Measurements from ENCODE around the gene PCDH19. TPM values are rescaled to one million over a fixed set of nuclear protein-coding genes. Genes with fewer than 3 reads are reported as not detected.

PCDH19 gene
- total and polyA plus RNA-seq, 2 donors (not counting 1 experiment from before 2014, with no cell fraction given) = under 0.01 to 0.05 TPM

DNA sequence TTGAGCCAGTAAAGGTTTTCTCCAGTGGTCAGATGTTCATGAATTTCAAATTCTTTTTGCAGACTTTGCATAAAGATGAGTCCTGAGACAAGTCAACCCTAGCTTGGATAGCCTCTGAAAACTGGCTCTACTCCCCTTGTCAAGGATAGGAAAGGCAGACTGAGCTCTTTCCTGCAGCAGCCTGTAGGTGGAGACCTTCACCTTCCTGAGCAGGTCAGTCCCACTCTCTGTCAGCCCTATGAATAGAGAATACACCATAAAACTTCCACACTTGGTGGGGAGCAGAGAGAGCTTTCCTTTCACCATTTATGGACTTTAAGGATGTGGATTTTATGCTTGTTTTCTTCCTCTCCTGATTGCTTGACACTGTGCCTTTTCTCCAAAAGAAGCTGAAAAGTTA is 41.9 kb downstream of the PCDH19 start:
- TF ChIP-seq EZH2 (IDR thresholded peaks at IDR 0.05; ENCODE audit: low read length, missing control alignments) = no peak
- TF ChIP-seq, protein P1, sequence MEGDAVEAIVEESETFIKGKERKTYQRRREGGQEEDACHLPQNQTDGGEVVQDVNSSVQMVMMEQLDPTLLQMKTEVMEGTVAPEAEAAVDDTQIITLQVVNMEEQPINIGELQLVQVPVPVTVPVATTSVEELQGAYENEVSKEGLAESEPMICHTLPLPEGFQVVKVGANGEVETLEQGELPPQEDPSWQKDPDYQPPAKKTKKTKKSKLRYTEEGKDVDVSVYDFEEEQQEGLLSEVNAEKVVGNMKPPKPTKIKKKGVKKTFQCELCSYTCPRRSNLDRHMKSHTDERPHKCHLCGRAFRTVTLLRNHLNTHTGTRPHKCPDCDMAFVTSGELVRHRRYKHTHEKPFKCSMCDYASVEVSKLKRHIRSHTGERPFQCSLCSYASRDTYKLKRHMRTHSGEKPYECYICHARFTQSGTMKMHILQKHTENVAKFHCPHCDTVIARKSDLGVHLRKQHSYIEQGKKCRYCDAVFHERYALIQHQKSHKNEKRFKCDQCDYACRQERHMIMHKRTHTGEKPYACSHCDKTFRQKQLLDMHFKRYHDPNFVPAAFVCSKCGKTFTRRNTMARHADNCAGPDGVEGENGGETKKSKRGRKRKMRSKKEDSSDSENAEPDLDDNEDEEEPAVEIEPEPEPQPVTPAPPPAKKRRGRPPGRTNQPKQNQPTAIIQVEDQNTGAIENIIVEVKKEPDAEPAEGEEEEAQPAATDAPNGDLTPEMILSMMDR (conservative IDR thresholded peaks at IDR 0.05 in 1 of 2, IDR thresholded peaks at IDR 0.05 in 1 of 2; ENCODE audit: low read depth in 1 of 2, low read length in 2 of 2) = no peak

DNA sequence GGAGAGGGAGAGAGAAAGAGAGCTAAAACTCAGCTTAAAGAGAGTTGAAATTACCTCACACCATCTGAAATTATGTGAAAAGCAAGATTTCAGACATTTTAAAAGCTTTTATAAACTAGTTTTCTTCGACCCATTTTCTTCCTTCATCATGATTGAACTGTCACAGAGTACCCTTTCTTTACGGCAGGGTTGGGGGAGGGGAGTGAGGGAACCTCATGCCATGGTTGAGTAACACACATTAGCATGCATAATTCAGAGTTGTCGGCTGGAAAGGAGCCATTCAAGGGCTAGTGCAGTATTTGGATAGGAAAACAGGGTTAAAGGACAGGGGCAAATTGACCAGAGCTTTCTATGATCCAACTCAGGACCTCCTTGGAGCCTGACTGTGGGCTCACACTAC is 46.2 kb downstream of the PCDH19 start:
- no peak overlapping the region for H3K4me3 ChIP-seq (replicated peaks in 1 of 4; ENCODE audit: control extremely low read depth in 1 of 4, insufficient read depth in 1 of 4, low read depth in 3 of 4, low read length in 4 of 4)
- DNase-seq (ENCODE audit: low read depth in 2 of 2) = no peak
- no peaks in the 10 kb centered on the region for H4K20me1 ChIP-seq (ENCODE audit: control insufficient read depth, extremely low read depth, insufficient read depth, low read length)
- no peaks in the 10 kb centered on the region for H3K36me3 ChIP-seq (ENCODE audit: control insufficient read depth, insufficient read depth, low read length)
- H3K9ac ChIP-seq (ENCODE audit: insufficient read depth, low read length) = no peak overlapping the region
- H3K4me2 ChIP-seq (ENCODE audit: extremely low read depth, insufficient read depth, low read length) = no peak overlapping the region
- H3K27me3 ChIP-seq (ENCODE audit: control insufficient read depth, insufficient read depth, low read length) = no peaks in the 10 kb centered on the region
- no peaks in the 10 kb centered on the region for H3K9me3 ChIP-seq (ENCODE audit: control insufficient read depth, insufficient read depth, low read depth, low read length)
- no peak overlapping the region for H2AFZ ChIP-seq (ENCODE audit: low read length)
- TF ChIP-seq, protein P1 (conservative IDR thresholded peaks at IDR 0.05 in 1 of 2, IDR thresholded peaks at IDR 0.05 in 1 of 2; ENCODE audit: low read depth in 1 of 2, low read length in 2 of 2) = no peak
- no peak for TF ChIP-seq EZH2 (IDR thresholded peaks at IDR 0.05; ENCODE audit: low read length, missing control alignments)
- no peaks in the 10 kb centered on the region for H3K79me2 ChIP-seq (ENCODE audit: control insufficient read depth, insufficient read depth, low read length)
- no peaks in the 10 kb centered on the region for H3K4me1 ChIP-seq (ENCODE audit: control insufficient read depth, extremely low read depth, insufficient read depth, low read length)
- no peak overlapping the region for H3K27ac ChIP-seq (ENCODE audit: insufficient read depth, low read length)

More for the DNA sequence above, 41.9 kb downstream of the PCDH19 start:
- H2AFZ ChIP-seq (ENCODE audit: low read length) = no peak overlapping the region
- H3K9ac ChIP-seq (ENCODE audit: insufficient read depth, low read length) = no peak overlapping the region
- DNase-seq (ENCODE audit: low read depth in 2 of 2) = peak in 1 of 2 donors; percentile 1
- H3K36me3 ChIP-seq (ENCODE audit: control insufficient read depth, insufficient read depth, low read length) = no peaks in the 10 kb centered on the region
- H3K4me2 ChIP-seq (ENCODE audit: extremely low read depth, insufficient read depth, low read length) = no peak overlapping the region
- H3K27me3 ChIP-seq (ENCODE audit: control insufficient read depth, insufficient read depth, low read length) = no peaks in the 10 kb centered on the region
- H3K4me3 ChIP-seq (replicated peaks in 1 of 4; ENCODE audit: control extremely low read depth in 1 of 4, insufficient read depth in 1 of 4, low read depth in 3 of 4, low read length in 4 of 4) = no peak overlapping the region
- H3K9me3 ChIP-seq (ENCODE audit: control insufficient read depth, insufficient read depth, low read depth, low read length) = no peaks in the 10 kb centered on the region
- H3K27ac ChIP-seq (ENCODE audit: insufficient read depth, low read length) = no peak overlapping the region
- H3K79me2 ChIP-seq (ENCODE audit: control insufficient read depth, insufficient read depth, low read length) = no peaks in the 10 kb centered on the region
- H3K4me1 ChIP-seq (ENCODE audit: control insufficient read depth, extremely low read depth, insufficient read depth, low read length) = no peaks in the 10 kb centered on the region
- H4K20me1 ChIP-seq (ENCODE audit: control insufficient read depth, extremely low read depth, insufficient read depth, low read length) = no peaks in the 10 kb centered on the region

DNA sequence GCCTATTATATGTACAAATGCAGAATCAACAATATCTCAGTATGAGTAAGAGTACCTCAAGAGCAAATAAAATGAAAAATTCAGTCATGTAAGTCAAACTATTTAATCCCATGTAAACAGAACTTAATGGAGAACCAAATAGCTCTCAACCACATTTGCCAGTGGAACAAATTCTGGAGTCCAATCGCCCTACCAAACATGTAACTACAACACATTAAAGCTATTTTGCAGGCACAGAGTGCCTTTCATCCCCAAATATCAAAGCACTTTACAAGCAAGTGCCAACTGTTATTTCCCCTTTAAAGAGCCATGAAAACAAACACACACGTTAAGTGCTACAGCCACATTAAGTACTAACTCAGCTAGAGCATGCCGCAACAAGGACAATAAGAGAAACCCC is 51.3 kb downstream of the PCDH19 start:
- H4K20me1 ChIP-seq (ENCODE audit: control insufficient read depth, extremely low read depth, insufficient read depth, low read length) = no peaks in the 10 kb centered on the region
- H3K27ac ChIP-seq (ENCODE audit: insufficient read depth, low read length) = no peak overlapping the region
- no peaks in the 10 kb centered on the region for H3K9me3 ChIP-seq (ENCODE audit: control insufficient read depth, insufficient read depth, low read depth, low read length)
- H3K36me3 ChIP-seq (ENCODE audit: control insufficient read depth, insufficient read depth, low read length) = no peaks in the 10 kb centered on the region
- no peak for TF ChIP-seq EZH2 (IDR thresholded peaks at IDR 0.05; ENCODE audit: low read length, missing control alignments)
- TF ChIP-seq, protein P1 (conservative IDR thresholded peaks at IDR 0.05 in 1 of 2, IDR thresholded peaks at IDR 0.05 in 1 of 2; ENCODE audit: low read depth in 1 of 2, low read length in 2 of 2) = no peak
- no peak overlapping the region for H3K4me2 ChIP-seq (ENCODE audit: extremely low read depth, insufficient read depth, low read length)
- H3K79me2 ChIP-seq (ENCODE audit: control insufficient read depth, insufficient read depth, low read length) = no peaks in the 10 kb centered on the region
- DNase-seq (ENCODE audit: low read depth in 2 of 2) = no peak
- H3K4me3 ChIP-seq (replicated peaks in 1 of 4; ENCODE audit: control extremely low read depth in 1 of 4, insufficient read depth in 1 of 4, low read depth in 3 of 4, low read length in 4 of 4) = no peak overlapping the region
- no peak overlapping the region for H3K9ac ChIP-seq (ENCODE audit: insufficient read depth, low read length)
- no peak overlapping the region for H2AFZ ChIP-seq (ENCODE audit: low read length)
- H3K4me1 ChIP-seq (ENCODE audit: control insufficient read depth, extremely low read depth, insufficient read depth, low read length) = no peaks in the 10 kb centered on the region
- H3K27me3 ChIP-seq (ENCODE audit: control insufficient read depth, insufficient read depth, low read length) = no peaks in the 10 kb centered on the region
